MG63 (cell line): ENCODE data around the gene EXOC4. TPM values are rescaled to one million over a fixed set of nuclear protein-coding genes. Genes with fewer than 3 reads are reported as not detected.

Experiments
- DNase-seq: peaks from one replicate; pipeline ENCODE4 v3.0.0-alpha.2; 2020
- H3K27me3 ChIP-seq: fragments of 250-450 bp; sonication (Bioruptor Pico); 2 replicates; pipeline ENCODE4 v1.5.1; 2020; ENCODE audit warnings: mild to moderate bottlenecking, moderate library complexity
- H3K36me3 ChIP-seq: fragments of 250-450 bp; sonication (Bioruptor Pico); 2 replicates; pipeline ENCODE4 v1.5.1; 2020; ENCODE audit warnings: mild to moderate bottlenecking, moderate library complexity
- H3K4me3 ChIP-seq: fragments of 250-450 bp; sonication (Bioruptor Pico); 2 replicates; pipeline ENCODE4 v1.5.1; 2020; ENCODE audit warnings: mild to moderate bottlenecking, moderate library complexity
- H3K9me3 ChIP-seq: fragments of 250-450 bp; sonication (Bioruptor Pico); 2 replicates; pipeline ENCODE4 v1.5.1; 2020; ENCODE audit warnings: mild to moderate bottlenecking, moderate library complexity
- total RNA-seq: library from RNA; depleted of rRNA; stranded (reverse); fragments of >200 nt; shearing (Covaris generic); gene quantifications from 2 replicates; pipeline ENCODE4 v1.2.3, GENCODE V29; 2014; ENCODE audit warnings: low replicate concordance

Gene EXOC4
- total RNA-seq, 1 experiment from 2014 or later: 24.1 TPM

GRCh38 chr7:134009314-134010110 is 756.6 kb downstream of the EXOC4 start:
- H3K27me3 ChIP-seq: no peaks in the 10 kb centered on the region
- no peak for DNase-seq
- no peaks in the 10 kb centered on the region for H3K9me3 ChIP-seq
- H3K4me3 ChIP-seq: no peak overlapping the region
- H3K36me3 ChIP-seq: no peaks in the 10 kb centered on the region

- Histone ChIP-seq H3K4me3 (no peak overlapping the region), H3K36me3 (no peaks in the 10 kb centered on the region), H3K27me3 (no peaks in the 10 kb centered on the region), H3K9me3 (no peaks in the 10 kb centered on the region)
- DNase-seq: no peak
Observed at GRCh38 chr7:134013249-134013648, 760.4 kb downstream of the EXOC4 start.

- Histone ChIP-seq H3K36me3 (no peaks in the 10 kb centered on the region), H3K4me3 (no peak overlapping the region), H3K9me3 (no peaks in the 10 kb centered on the region), H3K27me3 (no peaks in the 10 kb centered on the region)
- no peak for DNase-seq
Observed at GRCh38 chr7:134014935-134015334, 762.1 kb downstream of the EXOC4 start.

GRCh38 chr7:134016223-134016941 is 763.5 kb downstream of the EXOC4 start:
- H3K27me3 ChIP-seq: no peaks in the 10 kb centered on the region
- no peak overlapping the region for H3K4me3 ChIP-seq
- DNase-seq: no peak
- H3K9me3 ChIP-seq: no peaks in the 10 kb centered on the region
- no peaks in the 10 kb centered on the region for H3K36me3 ChIP-seq

- Histone ChIP-seq H3K9me3 (no peaks in the 10 kb centered on the region), H3K27me3 (no peaks in the 10 kb centered on the region), H3K36me3 (no peaks in the 10 kb centered on the region), H3K4me3 (no peak overlapping the region)
- DNase-seq: no peak
Observed at GRCh38 chr7:134016942-134017303, 764.0 kb downstream of the EXOC4 start.

GRCh38 chr7:134018306-134018705 is 765.4 kb downstream of the EXOC4 start:
- H3K9me3 ChIP-seq: no peaks in the 10 kb centered on the region
- no peak overlapping the region for H3K4me3 ChIP-seq
- no peak for DNase-seq
- no peaks in the 10 kb centered on the region for H3K36me3 ChIP-seq
- H3K27me3 ChIP-seq: no peaks in the 10 kb centered on the region

- no peaks in the 10 kb centered on the region for H3K36me3 ChIP-seq
- no peak for DNase-seq
- no peaks in the 10 kb centered on the region for H3K9me3 ChIP-seq
- no peak overlapping the region for H3K4me3 ChIP-seq
- no peaks in the 10 kb centered on the region for H3K27me3 ChIP-seq
Observed at GRCh38 chr7:134019251-134019650, 766.4 kb downstream of the EXOC4 start.

- Histone ChIP-seq H3K36me3 (no peaks in the 10 kb centered on the region), H3K27me3 (no peaks in the 10 kb centered on the region), H3K4me3 (no peak overlapping the region), H3K9me3 (no peaks in the 10 kb centered on the region)
- no peak for DNase-seq
Observed at GRCh38 chr7:134021836-134022235, 769.0 kb downstream of the EXOC4 start.

- no peak for DNase-seq
Observed at GRCh38 chr7:134022286-134022911, 769.5 kb downstream of the EXOC4 start.

GRCh38 chr7:134024739-134025138 is 771.9 kb downstream of the EXOC4 start:
- Histone ChIP-seq H3K27me3 (no peaks in the 10 kb centered on the region), H3K36me3 (no peaks in the 10 kb centered on the region), H3K4me3 (no peak overlapping the region), H3K9me3 (no peaks in the 10 kb centered on the region)
- peak; percentile 6 for DNase-seq

More at GRCh38 chr7:134022286-134022911, 769.5 kb downstream of the EXOC4 start:
- H3K36me3 ChIP-seq: no peaks in the 10 kb centered on the region
- no peaks in the 10 kb centered on the region for H3K9me3 ChIP-seq
- no peaks in the 10 kb centered on the region for H3K27me3 ChIP-seq
- no peak overlapping the region for H3K4me3 ChIP-seq

- H3K9me3 ChIP-seq: no peaks in the 10 kb centered on the region
- H3K36me3 ChIP-seq: no peaks in the 10 kb centered on the region
- H3K4me3 ChIP-seq: no peak overlapping the region
- DNase-seq: no peak
- H3K27me3 ChIP-seq: no peaks in the 10 kb centered on the region
Observed at GRCh38 chr7:134028853-134029252, 776.0 kb downstream of the EXOC4 start.

- no peaks in the 10 kb centered on the region for H3K9me3 ChIP-seq
- DNase-seq: no peak
- no peaks in the 10 kb centered on the region for H3K27me3 ChIP-seq
- H3K4me3 ChIP-seq: no peak overlapping the region
- H3K36me3 ChIP-seq: no peaks in the 10 kb centered on the region
Observed at GRCh38 chr7:134029743-134030142, 776.9 kb downstream of the EXOC4 start.

GRCh38 chr7:134030460-134030865 is 777.6 kb downstream of the EXOC4 start:
- no peak for DNase-seq
- H3K36me3 ChIP-seq: no peaks in the 10 kb centered on the region
- H3K4me3 ChIP-seq: no peak overlapping the region
- H3K9me3 ChIP-seq: no peaks in the 10 kb centered on the region
- no peaks in the 10 kb centered on the region for H3K27me3 ChIP-seq

GRCh38 chr7:134031835-134032617 is 779.1 kb downstream of the EXOC4 start:
- H3K9me3 ChIP-seq: no peaks in the 10 kb centered on the region
- no peaks in the 10 kb centered on the region for H3K36me3 ChIP-seq
- H3K27me3 ChIP-seq: no peaks in the 10 kb centered on the region
- no peak overlapping the region for H3K4me3 ChIP-seq
- no peak for DNase-seq

GRCh38 chr7:134034652-134035051 is 781.8 kb downstream of the EXOC4 start:
- Histone ChIP-seq H3K9me3 (no peaks in the 10 kb centered on the region), H3K36me3 (no peaks in the 10 kb centered on the region), H3K4me3 (no peak overlapping the region), H3K27me3 (no peaks in the 10 kb centered on the region)
- DNase-seq: no peak

- no peaks in the 10 kb centered on the region for H3K9me3 ChIP-seq
- H3K36me3 ChIP-seq: no peaks in the 10 kb centered on the region
- no peak overlapping the region for H3K4me3 ChIP-seq
- no peak for DNase-seq
- H3K27me3 ChIP-seq: no peaks in the 10 kb centered on the region
Observed at GRCh38 chr7:134037991-134038390, 785.1 kb downstream of the EXOC4 start.

- Histone ChIP-seq H3K27me3 (no peaks in the 10 kb centered on the region), H3K4me3 (no peak overlapping the region), H3K36me3 (no peaks in the 10 kb centered on the region), H3K9me3 (no peaks in the 10 kb centered on the region)
- DNase-seq: no peak
Observed at GRCh38 chr7:134040988-134041387, 788.1 kb downstream of the EXOC4 start.
